Natural killer cell (primary cell): ENCODE data around the gene ACAD10. TPM values are rescaled to one million over a fixed set of nuclear protein-coding genes. Genes with fewer than 3 reads are reported as not detected.

Source experiments
- ATAC-seq, 3 donors: fragments of 150-1000 bp in 2 of 3; fragments of 200-7000 bp in 1 of 3; cut with Tn5 transposase; 1 replicate in 1 of 3; 2 replicates in 2 of 3; pipeline ENCODE4 v1.10.0; 2021; ENCODE audit warnings: mild to moderate bottlenecking in 2 of 3, moderate library complexity in 2 of 3
- DNase-seq, 2 donors: peaks; one replicate each; pipeline versions ENCODE4 v3.0.0 to v3.0.0-alpha.2; 2013 to 2021; ENCODE audit warnings: mixed read lengths in 1 of 2
- H3K27ac ChIP-seq: one replicate; pipeline ENCODE4 v1.5.1; 2013; ENCODE audit warnings: mild to moderate bottlenecking, low read length
- H3K27me3 ChIP-seq: one replicate; pipeline ENCODE4 v1.6.1; 2013; ENCODE audit warnings: low read length; ENCODE audit not compliant: control insufficient read depth, insufficient read depth
- H3K36me3 ChIP-seq: one replicate; pipeline ENCODE4 v1.6.1; 2013; ENCODE audit warnings: low read length; ENCODE audit not compliant: control insufficient read depth, insufficient read depth
- H3K4me1 ChIP-seq: one replicate; pipeline ENCODE4 v1.6.1; 2013; ENCODE audit warnings: low read length; ENCODE audit not compliant: control insufficient read depth, insufficient read depth
- H3K4me3 ChIP-seq: one replicate; pipeline ENCODE4 v1.5.1; 2013; ENCODE audit warnings: low read length
- H3K9me3 ChIP-seq: one replicate; pipeline ENCODE4 v1.6.1; 2013; ENCODE audit warnings: low read length; ENCODE audit not compliant: control insufficient read depth, insufficient read depth
- H3K27ac Mint-ChIP-seq, 2 donors: one replicate each; pipeline ENCODE4 v1.8.0; 2022; ENCODE audit warnings: mild to moderate bottlenecking in 2 of 2, mixed read lengths in 2 of 2, moderate library complexity in 1 of 2
- H3K27me3 Mint-ChIP-seq, 2 donors: one replicate each; pipeline ENCODE4 v1.8.0; 2022; ENCODE audit warnings: low read depth in 2 of 2, mixed read lengths in 2 of 2
- H3K36me3 Mint-ChIP-seq: one replicate; pipeline ENCODE4 v1.8.0; 2022; ENCODE audit warnings: mixed read lengths
- H3K4me1 Mint-ChIP-seq, 2 donors: one replicate each; pipeline ENCODE4 v1.8.0; 2022; ENCODE audit warnings: mixed read lengths in 2 of 2
- H3K4me3 Mint-ChIP-seq: one replicate; pipeline ENCODE4 v1.8.0; 2022; ENCODE audit warnings: mild to moderate bottlenecking, moderate library complexity, mixed read lengths
- H3K9me3 Mint-ChIP-seq, 2 donors: one replicate each; pipeline ENCODE4 v1.8.0; 2022; ENCODE audit warnings: mixed read lengths in 2 of 2
- WGBS: methylation state at CpG from one replicate; pipeline ENCODE4 v1.1.7; 2013; ENCODE audit warnings: missing lambda C conversion rate; ENCODE audit not compliant: insufficient coverage; 5-methylcytosine and 5-hydroxymethylcytosine counted together
- intact Hi-C: fragments of 100-400 bp; cut with micrococcal nuclease; formaldehyde crosslinking; loops from one replicate; pipeline ENCODE4 v1.14.2; 2022
- total RNA-seq, 4 donors: library from RNA; stranded (reverse); fragments of 120-200 nt in 1 of 4; gene quantifications; one replicate each; pipeline versions ENCODE4 v1.2.3 to v1.2.4, GENCODE V29; 2013 to 2022
- TF ChIP-seq, protein P1 (sequence below): fragments of 200-600 bp; IDR thresholded peaks from one replicate; pipeline ENCODE4 v1.8.0; 2022; ENCODE audit warnings: antibody characterized with exemption

The ACAD10 gene
- total RNA-seq, 3 donors from 2014 or later (not counting 1 experiment from before 2014, with no cell fraction given): 19.0 to 29.0 (median 27.0) TPM

DNA sequence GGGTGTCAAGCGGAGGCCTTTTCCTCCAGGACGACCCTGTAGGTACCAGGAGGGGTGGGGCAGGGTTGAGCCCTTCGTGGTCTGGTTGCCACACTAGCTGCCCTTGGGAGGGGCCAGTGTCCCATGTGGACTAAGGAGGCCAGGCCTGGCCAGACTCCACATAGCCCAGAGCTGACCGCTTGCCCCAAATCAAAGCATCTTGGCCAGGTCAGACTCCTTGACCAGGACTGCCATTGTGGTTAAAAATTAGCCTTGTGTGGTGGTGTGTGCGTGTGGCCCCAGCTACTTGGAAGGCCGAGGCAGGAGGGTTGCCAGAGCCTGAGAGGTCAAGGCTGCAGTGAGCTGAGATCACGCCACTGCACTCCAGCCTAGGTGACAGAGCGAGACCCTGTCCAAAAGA lies 105.7 kb downstream of the ACAD10 start:
- Mint-ChIP-seq H3K36me3 (no peaks in the 10 kb centered on the region), H3K9me3 (no peaks in the 10 kb centered on the region), H3K27ac (no peak overlapping the region), H3K4me3 (no peak overlapping the region), H3K27me3 (no peaks in the 10 kb centered on the region), H3K4me1 (no peaks in the 10 kb centered on the region)
- WGBS: 95% methylated on average over 8 of the region's 8 CpGs
- TF ChIP-seq, protein P1, sequence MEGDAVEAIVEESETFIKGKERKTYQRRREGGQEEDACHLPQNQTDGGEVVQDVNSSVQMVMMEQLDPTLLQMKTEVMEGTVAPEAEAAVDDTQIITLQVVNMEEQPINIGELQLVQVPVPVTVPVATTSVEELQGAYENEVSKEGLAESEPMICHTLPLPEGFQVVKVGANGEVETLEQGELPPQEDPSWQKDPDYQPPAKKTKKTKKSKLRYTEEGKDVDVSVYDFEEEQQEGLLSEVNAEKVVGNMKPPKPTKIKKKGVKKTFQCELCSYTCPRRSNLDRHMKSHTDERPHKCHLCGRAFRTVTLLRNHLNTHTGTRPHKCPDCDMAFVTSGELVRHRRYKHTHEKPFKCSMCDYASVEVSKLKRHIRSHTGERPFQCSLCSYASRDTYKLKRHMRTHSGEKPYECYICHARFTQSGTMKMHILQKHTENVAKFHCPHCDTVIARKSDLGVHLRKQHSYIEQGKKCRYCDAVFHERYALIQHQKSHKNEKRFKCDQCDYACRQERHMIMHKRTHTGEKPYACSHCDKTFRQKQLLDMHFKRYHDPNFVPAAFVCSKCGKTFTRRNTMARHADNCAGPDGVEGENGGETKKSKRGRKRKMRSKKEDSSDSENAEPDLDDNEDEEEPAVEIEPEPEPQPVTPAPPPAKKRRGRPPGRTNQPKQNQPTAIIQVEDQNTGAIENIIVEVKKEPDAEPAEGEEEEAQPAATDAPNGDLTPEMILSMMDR: no peak
- Histone ChIP-seq H3K36me3 (no peaks in the 10 kb centered on the region), H3K9me3 (no peaks in the 10 kb centered on the region), H3K4me3 (no peak overlapping the region), H3K4me1 (no peaks in the 10 kb centered on the region), H3K27me3 (no peaks in the 10 kb centered on the region), H3K27ac (no peak overlapping the region)
- DNase-seq (no peak), ATAC-seq (no peak)
- intact Hi-C loops: no loop called here

DNA sequence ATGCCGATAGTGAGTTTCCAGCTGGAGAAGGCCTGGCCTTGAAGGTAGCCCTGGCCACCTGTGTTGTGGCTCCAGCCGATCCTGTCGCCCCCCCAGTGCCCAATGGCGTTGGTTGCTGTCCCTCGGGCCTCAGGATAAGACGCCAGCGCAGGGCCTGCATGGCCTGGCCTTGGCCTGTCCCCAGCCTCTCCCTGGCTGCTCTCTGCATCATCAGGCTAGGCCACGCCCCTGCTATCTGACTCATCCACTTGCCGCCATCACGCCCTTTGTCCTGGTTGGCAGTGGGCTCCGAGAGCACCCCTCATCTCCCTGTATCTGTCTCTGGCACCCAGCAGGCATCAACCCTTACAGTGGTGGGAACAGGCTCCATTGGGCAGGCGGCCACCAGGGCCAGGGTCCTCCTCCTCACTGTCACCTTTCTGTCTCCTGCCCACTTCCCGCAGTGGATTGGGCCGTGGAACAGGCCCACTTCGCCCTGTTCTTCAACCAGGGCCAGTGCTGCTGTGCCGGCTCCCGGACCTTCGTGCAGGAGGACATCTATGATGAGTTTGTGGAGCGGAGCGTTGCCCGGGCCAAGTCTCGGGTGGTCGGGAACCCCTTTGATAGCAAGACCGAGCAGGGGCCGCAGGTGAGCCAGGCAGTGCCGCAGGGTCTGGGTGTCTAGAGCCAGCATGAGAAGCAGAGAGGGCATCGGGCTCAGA lies 106.5 kb downstream of the ACAD10 start:
- intact Hi-C loops: no loop called here
- H3K36me3 Mint-ChIP-seq: no peaks in the 10 kb centered on the region
- WGBS: 95% methylated on average over 27 of the region's 27 CpGs
- Histone ChIP-seq H3K4me3 (no peak overlapping the region), H3K4me1 (no peaks in the 10 kb centered on the region), H3K36me3 (no peaks in the 10 kb centered on the region), H3K27ac (no peak overlapping the region), H3K9me3 (no peaks in the 10 kb centered on the region), H3K27me3 (no peaks in the 10 kb centered on the region)
- H3K4me1 Mint-ChIP-seq: no peaks in the 10 kb centered on the region
- H3K4me3 Mint-ChIP-seq: no peak overlapping the region
- ATAC-seq: no peak
- no peaks in the 10 kb centered on the region for H3K27me3 Mint-ChIP-seq
- TF ChIP-seq, protein P1: no peak
- no peaks in the 10 kb centered on the region for H3K9me3 Mint-ChIP-seq
- H3K27ac Mint-ChIP-seq: no peak overlapping the region
- DNase-seq: no peak

DNA sequence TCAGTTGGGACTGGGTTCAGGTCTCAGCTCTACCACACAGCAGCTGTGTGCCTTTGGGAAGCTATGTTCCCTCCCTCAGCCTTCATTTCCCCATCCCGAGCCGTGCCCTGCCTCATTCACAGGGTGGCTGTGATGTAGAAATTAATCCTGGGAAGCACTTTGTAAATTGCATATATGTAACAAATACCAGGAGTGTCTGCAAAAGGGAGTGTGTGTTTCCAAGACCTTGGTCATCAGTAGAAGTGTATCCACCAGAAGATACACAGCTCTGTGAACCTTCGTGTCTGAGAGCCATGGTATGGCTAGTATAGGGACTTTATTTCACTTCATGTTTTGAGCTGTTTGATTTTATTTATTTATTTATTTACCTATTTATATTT lies 107.0 kb downstream of the ACAD10 start:
- Mint-ChIP-seq H3K4me1 (no peaks in the 10 kb centered on the region), H3K27me3 (no peaks in the 10 kb centered on the region), H3K36me3 (no peaks in the 10 kb centered on the region), H3K9me3 (no peaks in the 10 kb centered on the region), H3K27ac (no peak overlapping the region), H3K4me3 (no peak overlapping the region)
- TF ChIP-seq, protein P1: no peak
- 100% methylated on average over 1 of the region's 3 CpGs for WGBS
- intact Hi-C loops: no loop called here
- ATAC-seq: no peak
- no peaks in the 10 kb centered on the region for H3K36me3 ChIP-seq
- H3K27ac ChIP-seq: no peak overlapping the region
- DNase-seq: no peak
- H3K9me3 ChIP-seq: no peaks in the 10 kb centered on the region
- H3K4me3 ChIP-seq: no peak overlapping the region
- no peaks in the 10 kb centered on the region for H3K4me1 ChIP-seq
- no peaks in the 10 kb centered on the region for H3K27me3 ChIP-seq

DNA sequence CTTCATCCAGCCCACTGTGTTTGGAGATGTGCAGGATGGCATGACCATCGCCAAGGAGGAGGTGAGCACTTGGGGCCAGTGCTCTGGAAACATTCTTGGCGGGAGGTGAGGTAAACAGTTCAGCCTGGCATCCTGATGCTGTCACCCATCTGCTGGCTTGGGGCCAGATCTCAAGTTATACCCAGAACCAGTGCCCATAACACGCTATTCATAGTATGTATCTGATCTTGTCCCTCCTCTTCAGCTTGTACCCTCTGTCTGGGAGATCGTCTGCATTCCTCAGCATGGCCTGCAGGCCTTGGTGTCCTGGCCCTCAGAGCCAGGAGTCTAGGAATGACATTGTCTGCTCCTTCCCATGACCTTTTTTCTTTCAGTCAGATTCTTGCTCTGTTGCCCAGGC lies 112.3 kb downstream of the ACAD10 start:
- no peak for DNase-seq
- H3K36me3 ChIP-seq: no peaks in the 10 kb centered on the region
- Mint-ChIP-seq H3K4me3 (no peak overlapping the region), H3K9me3 (no peaks in the 10 kb centered on the region), H3K36me3 (no peaks in the 10 kb centered on the region), H3K4me1 (no peaks in the 10 kb centered on the region), H3K27ac (no peak overlapping the region), H3K27me3 (no peaks in the 10 kb centered on the region)
- TF ChIP-seq, protein P1: no peak
- H3K9me3 ChIP-seq: no peaks in the 10 kb centered on the region
- H3K4me1 ChIP-seq: no peaks in the 10 kb centered on the region
- no peaks in the 10 kb centered on the region for H3K27me3 ChIP-seq
- H3K27ac ChIP-seq: no peak overlapping the region
- no peak overlapping the region for H3K4me3 ChIP-seq
- WGBS: 87% methylated on average over 4 of the region's 4 CpGs
- ATAC-seq: no peak
- intact Hi-C loops: no loop called here
